Measurements from ENCODE around the gene MINPP1. TPM values are rescaled to one million over a fixed set of nuclear protein-coding genes. Genes with fewer than 3 reads are reported as not detected.
"Not testable (repeated sequence)": the region's sequence is repeated elsewhere in the genome, so short reads cannot be mapped to it uniquely, and the experiment has no call there.

MINPP1 gene
- total RNA-seq, result 1 to 10 TPM; 2.9 to 9.6 (median 8.8) TPM
- total RNA-seq (2013), result 8.9 TPM
- total RNA-seq, result 3.4 to 26.1 (median 11.6) reads per million in 29 experiments

GRCh38 chr10:87504640-87505365 is at the start of gene MINPP1:
TSS of gene MINPP1 (plus strand) at chr10:87504893. CDS start at chr10:87504916, 23 bp downstream.
- WGBS (ENCODE audit: insufficient coverage), result under 1% methylated on average over 74 of the region's 74 CpGs
- Histone ChIP-seq H3K9me3 (no peaks in the 10 kb centered on the region), H3K36me3 (ENCODE audit: control insufficient read depth in 2 of 2, extremely low read depth in 1 of 2, insufficient read depth in 1 of 2, low read length in 1 of 2) (no peaks in the 10 kb centered on the region), H3K27ac (ENCODE audit: low read length) (peak within 1 kb of the TSS; percentile 59), H3K4me1 (ENCODE audit: control insufficient read depth in 1 of 2, extremely low read depth in 1 of 2, insufficient read depth in 2 of 2, low read length in 2 of 2) (peaks cover 11 to 12% of the 10 kb centered on the region in 2 experiments), H3K27me3 (replicated peaks in 1 of 2; ENCODE audit: control insufficient read depth in 2 of 2, extremely low read depth in 1 of 2, insufficient read depth in 2 of 2, low read length in 1 of 2) (no peaks in the 10 kb centered on the region), H3K4me3 (ENCODE audit: control insufficient read depth in 1 of 2, extremely low read depth in 1 of 2, low read length in 1 of 2) (peak within 1 kb of the TSS; percentile 85 to 92)
- Mint-ChIP-seq H3K4me1 (peaks cover 35 to 42% (median 41%) of the 10 kb centered on the region in 3 donors), H3K27me3 (no peaks in the 10 kb centered on the region), H3K9me3 (no peaks in the 10 kb centered on the region), H3K27ac (peak within 1 kb of the TSS; percentile 40 to 90), H3K36me3 (peaks cover 12% of the 10 kb centered on the region), H3K4me3 (peak within 1 kb of the TSS; percentile 89 to 96 (median 93))
- CTCF ChIA-PET, result interaction anchor here in 1 of 2 donors (0.5 to 0.6 kb wide), 2 partner anchors 178 to 763 kb away, joined by 3 to 4 read pairs; no protein-coding TSS in a partner anchor
- POLR2A ChIA-PET, result no interaction called here
- peak; percentile 77 to 85 (median 82) for ATAC-seq (replicated peaks in 1 of 4)
- peak; percentile 22 to 68 (median 42) for DNase-seq

- H3K27ac ChIP-seq (ENCODE audit: low read length); POLR2A ChIA-PET; H3K36me3 Mint-ChIP-seq; H3K27me3 Mint-ChIP-seq; H3K27ac Mint-ChIP-seq; H3K4me1 ChIP-seq (ENCODE audit: control insufficient read depth in 1 of 2, extremely low read depth in 1 of 2, insufficient read depth in 2 of 2, low read length in 2 of 2); H3K27me3 ChIP-seq (replicated peaks in 1 of 2; ENCODE audit: control insufficient read depth in 2 of 2, extremely low read depth in 1 of 2, insufficient read depth in 2 of 2, low read length in 1 of 2); H3K4me3 ChIP-seq (ENCODE audit: control insufficient read depth in 1 of 2, extremely low read depth in 1 of 2, low read length in 1 of 2); H3K36me3 ChIP-seq (ENCODE audit: control insufficient read depth in 2 of 2, extremely low read depth in 1 of 2, insufficient read depth in 1 of 2, low read length in 1 of 2); H3K4me3 Mint-ChIP-seq; ATAC-seq (replicated peaks in 1 of 4); CTCF ChIA-PET; H3K9me3 Mint-ChIP-seq; DNase-seq; H3K9me3 ChIP-seq; H3K4me1 Mint-ChIP-seq: not testable (repeated sequence)
- no CpG with 5 or more reads among the region's 1 CpG for WGBS (ENCODE audit: insufficient coverage)
These were observed 48.0 kb upstream of the MINPP1 start for GRCh38 chr10:87456586-87457220.

GRCh38 chr10:87461751-87462150 is 42.9 kb upstream of the MINPP1 start:
- no CpG with 5 or more reads among the region's 2 CpGs for WGBS (ENCODE audit: insufficient coverage)
- H3K4me3 Mint-ChIP-seq; ATAC-seq (replicated peaks in 1 of 4); H3K36me3 ChIP-seq (ENCODE audit: control insufficient read depth in 2 of 2, extremely low read depth in 1 of 2, insufficient read depth in 1 of 2, low read length in 1 of 2); CTCF ChIA-PET; H3K27ac Mint-ChIP-seq; H3K27me3 Mint-ChIP-seq; H3K9me3 ChIP-seq; POLR2A ChIA-PET; DNase-seq; H3K27me3 ChIP-seq (replicated peaks in 1 of 2; ENCODE audit: control insufficient read depth in 2 of 2, extremely low read depth in 1 of 2, insufficient read depth in 2 of 2, low read length in 1 of 2); H3K27ac ChIP-seq (ENCODE audit: low read length); H3K4me3 ChIP-seq (ENCODE audit: control insufficient read depth in 1 of 2, extremely low read depth in 1 of 2, low read length in 1 of 2); H3K4me1 ChIP-seq (ENCODE audit: control insufficient read depth in 1 of 2, extremely low read depth in 1 of 2, insufficient read depth in 2 of 2, low read length in 2 of 2); H3K4me1 Mint-ChIP-seq; H3K9me3 Mint-ChIP-seq; H3K36me3 Mint-ChIP-seq: not testable (repeated sequence)

GRCh38 chr10:87466849-87467248 is 37.8 kb upstream of the MINPP1 start:
- no CpG with 5 or more reads among the region's 3 CpGs for WGBS (ENCODE audit: insufficient coverage)

GRCh38 chr10:87488733-87489132 is 16.0 kb upstream of the MINPP1 start:
- H3K36me3 Mint-ChIP-seq; H3K36me3 ChIP-seq (ENCODE audit: control insufficient read depth in 2 of 2, extremely low read depth in 1 of 2, insufficient read depth in 1 of 2, low read length in 1 of 2); H3K27me3 ChIP-seq (replicated peaks in 1 of 2; ENCODE audit: control insufficient read depth in 2 of 2, extremely low read depth in 1 of 2, insufficient read depth in 2 of 2, low read length in 1 of 2); H3K27ac Mint-ChIP-seq; H3K27ac ChIP-seq (ENCODE audit: low read length); H3K4me3 ChIP-seq (ENCODE audit: control insufficient read depth in 1 of 2, extremely low read depth in 1 of 2, low read length in 1 of 2); POLR2A ChIA-PET; H3K4me1 ChIP-seq (ENCODE audit: control insufficient read depth in 1 of 2, extremely low read depth in 1 of 2, insufficient read depth in 2 of 2, low read length in 2 of 2); ATAC-seq (replicated peaks in 1 of 4); H3K4me3 Mint-ChIP-seq; H3K9me3 Mint-ChIP-seq; H3K4me1 Mint-ChIP-seq; DNase-seq; H3K27me3 Mint-ChIP-seq; H3K9me3 ChIP-seq; CTCF ChIA-PET: not testable (repeated sequence)
- WGBS (ENCODE audit: insufficient coverage), result no CpG with 5 or more reads among the region's 1 CpG

More at GRCh38 chr10:87466849-87467248, 37.8 kb upstream of the MINPP1 start:
- H3K9me3 ChIP-seq; H3K4me1 ChIP-seq (ENCODE audit: control insufficient read depth in 1 of 2, extremely low read depth in 1 of 2, insufficient read depth in 2 of 2, low read length in 2 of 2); DNase-seq; H3K4me3 Mint-ChIP-seq; H3K36me3 ChIP-seq (ENCODE audit: control insufficient read depth in 2 of 2, extremely low read depth in 1 of 2, insufficient read depth in 1 of 2, low read length in 1 of 2); H3K9me3 Mint-ChIP-seq; H3K27me3 ChIP-seq (replicated peaks in 1 of 2; ENCODE audit: control insufficient read depth in 2 of 2, extremely low read depth in 1 of 2, insufficient read depth in 2 of 2, low read length in 1 of 2); H3K4me3 ChIP-seq (ENCODE audit: control insufficient read depth in 1 of 2, extremely low read depth in 1 of 2, low read length in 1 of 2); H3K27me3 Mint-ChIP-seq; CTCF ChIA-PET; H3K4me1 Mint-ChIP-seq; POLR2A ChIA-PET; ATAC-seq (replicated peaks in 1 of 4); H3K27ac ChIP-seq (ENCODE audit: low read length); H3K36me3 Mint-ChIP-seq; H3K27ac Mint-ChIP-seq: not testable (repeated sequence)

GRCh38 chr10:87490285-87490684 is 14.4 kb upstream of the MINPP1 start:
- H3K27ac ChIP-seq (ENCODE audit: low read length); CTCF ChIA-PET; H3K4me1 ChIP-seq (ENCODE audit: control insufficient read depth in 1 of 2, extremely low read depth in 1 of 2, insufficient read depth in 2 of 2, low read length in 2 of 2); H3K9me3 Mint-ChIP-seq; H3K4me3 ChIP-seq (ENCODE audit: control insufficient read depth in 1 of 2, extremely low read depth in 1 of 2, low read length in 1 of 2); H3K4me3 Mint-ChIP-seq; DNase-seq; H3K27me3 ChIP-seq (replicated peaks in 1 of 2; ENCODE audit: control insufficient read depth in 2 of 2, extremely low read depth in 1 of 2, insufficient read depth in 2 of 2, low read length in 1 of 2); H3K27me3 Mint-ChIP-seq; H3K36me3 Mint-ChIP-seq; POLR2A ChIA-PET; H3K36me3 ChIP-seq (ENCODE audit: control insufficient read depth in 2 of 2, extremely low read depth in 1 of 2, insufficient read depth in 1 of 2, low read length in 1 of 2); H3K27ac Mint-ChIP-seq; H3K9me3 ChIP-seq; ATAC-seq (replicated peaks in 1 of 4); H3K4me1 Mint-ChIP-seq: not testable (repeated sequence)
- WGBS (ENCODE audit: insufficient coverage), result no CpG with 5 or more reads among the region's 3 CpGs
